Endothelial cell of umbilical vein (primary cell): ENCODE results near the gene LPP. TPM values are rescaled to one million over a fixed set of nuclear protein-coding genes. Genes with fewer than 3 reads are reported as not detected.

Experiments
- BruUV-seq: library from RNA; stranded (reverse); fragments of 400-500 nt; replicated peaks from 2 replicates; lab custom pipeline; 2021; lab: Mats Ljungman, UMichigan
- CTCF ChIA-PET: fragments of 300-600, 350-600 bp; sonication (Branson Sonifier 250); formaldehyde crosslinking; loops from one replicate; lab custom pipeline; 2021; ENCODE audit warnings: antibody characterized with exemption, inconsistent platforms; lab: Charles Lee
- POLR2A ChIA-PET: fragments of 300-600, 350-600 bp; sonication (Branson Sonifier 250); formaldehyde crosslinking; loops from one replicate; lab custom pipeline; 2021; ENCODE audit warnings: antibody characterized with exemption, inconsistent platforms; lab: Charles Lee
- DNase-seq: peaks from one replicate; pipeline ENCODE4 v3.0.0-alpha.2; 2011; ENCODE audit warnings: low read depth, low spot score
- FAIRE-seq: peaks from 2 replicates; lab custom pipeline; 2011; peaks lifted over from hg19 to GRCh38; lab: Jason Lieb, UNC
- H2AFZ ChIP-seq: 2 replicates; pipeline ENCODE4 v1.6.0; 2012; ENCODE audit warnings: low read depth, low read length, control low read depth, inconsistent platforms
- H3K27ac ChIP-seq: 2 replicates; pipeline ENCODE4 v1.5.1; 2011; ENCODE audit warnings: low read depth, mild to moderate bottlenecking, control low read depth, low read length, moderate library complexity; ENCODE audit not compliant: insufficient read depth
- H3K27me3 ChIP-seq, 2 experiments: 2 replicates each; pipeline versions ENCODE4 v1.6.0 to v1.6.1; 2011; ENCODE audit warnings: low read length in 2 of 2, mixed read lengths in 1 of 2; ENCODE audit not compliant: control insufficient read depth in 2 of 2, insufficient read depth in 2 of 2
- H3K36me3 ChIP-seq, 2 experiments: 2 replicates in 1 of 2; 3 replicates in 1 of 2; pipeline ENCODE4 v1.5.1; 2011; ENCODE audit warnings: low read length in 2 of 2, mild to moderate bottlenecking in 1 of 2, moderate library complexity in 1 of 2; ENCODE audit not compliant: control insufficient read depth in 2 of 2, insufficient read depth in 2 of 2; ENCODE audit errors: extremely low read depth in 1 of 2
- H3K4me1 ChIP-seq: 3 replicates; pipeline ENCODE4 v1.5.1; 2011; ENCODE audit warnings: mild to moderate bottlenecking, low read length; ENCODE audit not compliant: control insufficient read depth, insufficient read depth; ENCODE audit errors: extremely low read depth
- H3K4me2 ChIP-seq: 2 replicates; pipeline ENCODE4 v1.6.1; 2011; ENCODE audit warnings: low read length, control low read depth, mixed read lengths; ENCODE audit not compliant: insufficient read depth
- H3K4me3 ChIP-seq, 3 experiments: fragments of 200-600 bp in 1 of 3; sonication (generic), shearing (Covaris generic) in 1 of 3; replicated peaks in 1 of 3; 2 replicates each; pipeline ENCODE4 v1.5.1; 2011 to 2016; ENCODE audit warnings: control low read depth in 3 of 3, low read length in 3 of 3, mild to moderate bottlenecking in 2 of 3, inconsistent platforms in 1 of 3, low read depth in 1 of 3, moderate library complexity in 1 of 3; ENCODE audit not compliant: insufficient read depth in 1 of 3
- H3K79me2 ChIP-seq: 2 replicates; pipeline ENCODE4 v1.6.0; 2012; ENCODE audit warnings: low read length, inconsistent platforms; ENCODE audit not compliant: control insufficient read depth, insufficient read depth
- H3K9ac ChIP-seq: replicated peaks from 2 replicates; pipeline ENCODE3; 2011; ENCODE audit warnings: low read length, control low read depth; ENCODE audit not compliant: insufficient read depth; ENCODE audit errors: extremely low read depth
- H3K9me1 ChIP-seq: replicated peaks from 3 replicates; pipeline ENCODE4 v1.6.0; 2011; ENCODE audit warnings: mild to moderate bottlenecking, low read length; ENCODE audit not compliant: control insufficient read depth, insufficient read depth; ENCODE audit errors: extremely low read depth
- H3K9me3 ChIP-seq: replicated peaks from 2 replicates; pipeline ENCODE4 v1.5.1; 2012; ENCODE audit warnings: low read length, inconsistent platforms; ENCODE audit not compliant: control insufficient read depth, insufficient read depth
- H4K20me1 ChIP-seq: replicated peaks from 2 replicates; pipeline ENCODE3; 2011; ENCODE audit warnings: mild to moderate bottlenecking, low read length; ENCODE audit not compliant: control insufficient read depth, insufficient read depth; ENCODE audit errors: extremely low read depth
- CTCF ChIP-seq, 2 donors: IDR thresholded peaks; 1 replicate in 1 of 2; 2 replicates in 1 of 2; pipeline ENCODE4 v1.5.1; 2011; ENCODE audit warnings: low read length in 2 of 2, mild to moderate bottlenecking in 2 of 2, moderate library complexity in 2 of 2, control low read depth in 1 of 2, inconsistent platforms in 1 of 2, low read depth in 1 of 2; ENCODE audit not compliant: insufficient read depth in 1 of 2; ENCODE audit errors: extremely low read depth in 1 of 2
- EZH2 ChIP-seq: IDR thresholded peaks from 2 replicates; pipeline ENCODE4 v1.6.1; 2012; ENCODE audit warnings: borderline replicate concordance, low read depth, mild to moderate bottlenecking, moderate library complexity, low read length, inconsistent platforms; ENCODE audit not compliant: severe bottlenecking
- FOS ChIP-seq: IDR thresholded peaks from 2 replicates; pipeline ENCODE4 v1.6.1; 2011; ENCODE audit warnings: mild to moderate bottlenecking, low read length, moderate library complexity, borderline replicate concordance; ENCODE audit not compliant: insufficient read depth
- GATA2 ChIP-seq: IDR thresholded peaks from 2 replicates; pipeline ENCODE4 v1.7.0; 2011; ENCODE audit warnings: low read depth, mild to moderate bottlenecking, moderate library complexity, mixed read lengths, low read length; ENCODE audit not compliant: insufficient read length, insufficient read depth
- JUN ChIP-seq: IDR thresholded peaks from 2 replicates; pipeline ENCODE4 v1.6.1; 2011; ENCODE audit warnings: borderline replicate concordance, low read depth; ENCODE audit not compliant: insufficient read length, insufficient read depth
- MAX ChIP-seq: IDR thresholded peaks from 2 replicates; pipeline ENCODE4 v1.6.1; 2011; ENCODE audit not compliant: insufficient read depth, insufficient read length
- MYC ChIP-seq: IDR thresholded peaks from one replicate; pipeline ENCODE4 v1.6.1; 2011; ENCODE audit warnings: mild to moderate bottlenecking, low read depth, low read length
- POLR2A ChIP-seq: IDR thresholded peaks from 2 replicates; pipeline ENCODE4 v1.6.1; 2012; ENCODE audit warnings: low read depth, mild to moderate bottlenecking, control low read depth, low read length
- POLR2AphosphoS5 ChIP-seq: IDR thresholded peaks from 2 replicates; pipeline ENCODE4 v1.6.1; 2012; ENCODE audit warnings: low read depth, mild to moderate bottlenecking, control low read depth, low read length, moderate library complexity; ENCODE audit not compliant: insufficient read depth
- dilution Hi-C: fragments of 300-500 bp; cut with MboI; formaldehyde crosslinking; loops from one replicate; pipeline ENCODE4 v1.15.0; 2019; ENCODE audit warnings: low sequenced_read_pairs; ENCODE audit not compliant: extremely low pct_ligation_motif_present
- intact Hi-C: fragments of 100-400 bp; cut with micrococcal nuclease; formaldehyde crosslinking; loops from one replicate; pipeline ENCODE4 v1.10.0; 2022
- polyA plus RNA-seq, 4 experiments: library from polyadenylated mRNA; depleted of rRNA in 3 of 4; stranded (reverse) in 3 of 4; unstranded in 1 of 4; fragments of >200 nt; gene quantifications; 2 replicates each; pipeline versions ENCODE4 v1.2.1 to v1.2.3, GENCODE V29; 2011 to 2012; ENCODE audit warnings: missing spikeins in 1 of 4
- total RNA-seq: library from RNA; stranded (reverse); gene quantifications from 2 replicates; pipeline ENCODE4 v1.2.3, GENCODE V29; 2021

The LPP gene
- total and polyA plus RNA-seq, 2 donors (not counting 3 experiments of a cell fraction or from before 2014, with no cell fraction given): 16.9 to 153 TPM

- H4K20me1 ChIP-seq: no peaks in the 10 kb centered on the region
- dilution Hi-C loops (no loop called here), intact Hi-C loops (no loop called here)
- DNase-seq: no peak
- H3K4me2 ChIP-seq: no peak overlapping the region
- ChIA-PET CTCF (interaction anchor here (1.5 to 3.0 kb wide), 3 partner anchors 13 to 91 kb away, joined by 3 to 8 read pairs (median 3); no protein-coding TSS in a partner anchor), POLR2A (no interaction called here)
- H3K9ac ChIP-seq: no peak overlapping the region
- FAIRE-seq: no peak
- TF ChIP-seq FOS (no peak), JUN (no peak), MYC (no peak), POLR2AphosphoS5 (no peak), GATA2 (no peak), EZH2 (no peak), POLR2A (no peak), CTCF (IDR thresholded peaks at IDR 0.05; ENCODE audit: extremely low read depth in 1 of 2, insufficient read depth in 1 of 2, low read depth in 1 of 2, low read length in 2 of 2) (no peak), MAX (no peak)
- no TSS peak for BruUV-seq
- no peak overlapping the region for H3K27ac ChIP-seq
- no peaks in the 10 kb centered on the region for H3K9me1 ChIP-seq
- no peaks in the 10 kb centered on the region for H3K36me3 ChIP-seq
- no peak overlapping the region for H3K4me3 ChIP-seq
- no peak overlapping the region for H2AFZ ChIP-seq
- no peaks in the 10 kb centered on the region for H3K4me1 ChIP-seq
- H3K27me3 ChIP-seq: no peaks in the 10 kb centered on the region
- H3K79me2 ChIP-seq: no peaks in the 10 kb centered on the region
- no peaks in the 10 kb centered on the region for H3K9me3 ChIP-seq
Observed at GRCh38 chr3:188126276-188126675, 27.7 kb upstream of the LPP start.
